K562 (cell line): Measurements from ENCODE around the gene ETDA. TPM values are rescaled to one million over a fixed set of nuclear protein-coding genes. Genes with fewer than 3 reads are reported as not detected.

Experiments
- ATAC-seq: fragments of 200-7000 bp; cut with Tn5 transposase; 3 replicates; pipeline ENCODE4 v1.9.1; 2020; ENCODE audit warnings: moderate library complexity
- BruUV-seq: library from RNA; stranded (reverse); fragments of 400-500 nt; replicated peaks from 2 replicates; lab custom pipeline; 2021; lab: Mats Ljungman, UMichigan
- CTCF ChIA-PET: fragments of 300-600 bp; formaldehyde crosslinking; extraction: SDS; loops from one replicate; lab custom pipeline; 2021; ENCODE audit warnings: low intra/inter-chr PET ratio; lab: Yijun Ruan, JAX
- POLR2A ChIA-PET: fragments of 300-600, 350-650 bp; sonication (Branson Sonifier 250); formaldehyde crosslinking; extraction: SDS; loops from one replicate; lab custom pipeline; 2021; ENCODE audit warnings: antibody characterized with exemption, inconsistent platforms; lab: Yijun Ruan, JAX
- DNase-seq, 4 experiments: peaks; one replicate each; pipeline versions ENCODE4 v3.0.0 to v3.0.0-alpha.2; 2011 to 2018; ENCODE audit warnings: low spot score in 3 of 4, mixed read lengths in 3 of 4; ENCODE audit errors: extremely low read depth in 1 of 4
- FAIRE-seq: peaks from 2 replicates; lab custom pipeline; 2011; peaks lifted over from hg19 to GRCh38; lab: Jason Lieb, UNC
- H2AFZ ChIP-seq: 2 replicates; pipeline ENCODE4 v1.6.0; 2011; ENCODE audit warnings: low read depth, low read length, control low read depth, inconsistent platforms
- H3K27ac ChIP-seq: fragments of 200-600 bp; 3 replicates; pipeline ENCODE4 v1.8.0; 2011; ENCODE audit warnings: low read depth, mild to moderate bottlenecking, control low read depth, inconsistent platforms, low read length, moderate library complexity, mixed read lengths; ENCODE audit errors: extremely low read depth
- H3K27me3 ChIP-seq, 2 experiments: fragments of 300-600 bp in 1 of 2; 2 replicates in 1 of 2; 3 replicates in 1 of 2; pipeline versions ENCODE4 v1.6.0 to v1.8.0; 2011; ENCODE audit warnings: inconsistent platforms in 2 of 2, low read length in 2 of 2, mild to moderate bottlenecking in 1 of 2, mixed read lengths in 1 of 2, moderate library complexity in 1 of 2; ENCODE audit not compliant: control insufficient read depth in 2 of 2, insufficient read depth in 2 of 2
- H3K36me3 ChIP-seq: fragments of 300-600 bp; 3 replicates; pipeline ENCODE4 v1.8.0; 2011; ENCODE audit warnings: mild to moderate bottlenecking, low read length, inconsistent platforms; ENCODE audit not compliant: control insufficient read depth, insufficient read depth
- H3K4me1 ChIP-seq, 2 experiments: fragments of 200-600 bp in 1 of 2; replicated peaks in 1 of 2; 2 replicates in 1 of 2; 3 replicates in 1 of 2; pipeline versions ENCODE4 v1.5.1 to v1.8.0; 2011; ENCODE audit warnings: inconsistent platforms in 2 of 2, low read length in 2 of 2, mild to moderate bottlenecking in 1 of 2, mixed read lengths in 1 of 2, moderate library complexity in 1 of 2; ENCODE audit not compliant: control insufficient read depth in 2 of 2, insufficient read depth in 2 of 2
- H3K4me2 ChIP-seq: 2 replicates; pipeline ENCODE4 v1.6.1; 2011; ENCODE audit warnings: low read length, control low read depth, inconsistent platforms, mixed read lengths; ENCODE audit not compliant: insufficient read depth
- H3K4me3 ChIP-seq: fragments of 200-600 bp; sonication (generic), shearing (Covaris generic); 2 replicates; pipeline ENCODE4 v1.5.1; 2016; ENCODE audit warnings: control low read depth, inconsistent platforms
- H3K79me2 ChIP-seq: fragments of 200-600 bp; 3 replicates; pipeline ENCODE4 v1.8.0; 2011; ENCODE audit warnings: low read length, inconsistent platforms; ENCODE audit not compliant: control insufficient read depth, insufficient read depth
- H3K9ac ChIP-seq, 2 experiments: 2 replicates each; pipeline versions ENCODE4 v1.6.0 to v1.6.1; 2011; ENCODE audit warnings: low read depth in 2 of 2, low read length in 2 of 2, control low read depth in 1 of 2, inconsistent platforms in 1 of 2, mild to moderate bottlenecking in 1 of 2, mixed read lengths in 1 of 2; ENCODE audit not compliant: insufficient read depth in 1 of 2
- H3K9me1 ChIP-seq: one replicate; pipeline ENCODE4 v1.6.0; 2011; ENCODE audit warnings: inconsistent platforms, mild to moderate bottlenecking, low read length, moderate library complexity; ENCODE audit not compliant: control insufficient read depth, insufficient read depth
- H3K9me3 ChIP-seq: replicated peaks from 2 replicates; pipeline ENCODE4 v1.5.1; 2011; ENCODE audit warnings: low read depth, low read length, inconsistent platforms; ENCODE audit not compliant: control insufficient read depth, insufficient read depth
- H4K20me1 ChIP-seq: replicated peaks from 2 replicates; pipeline ENCODE4 v1.6.1; 2011; ENCODE audit warnings: low read length, inconsistent platforms, mixed read lengths; ENCODE audit not compliant: control insufficient read depth, insufficient read depth
- BRD4 ChIP-seq: fragments of 200-600 bp; sonication (generic); IDR thresholded peaks from 2 replicates; pipeline ENCODE4 v1.6.1; 2017; ENCODE audit warnings: inconsistent platforms
- BRD9 ChIP-seq: fragments of 450-650 bp; IDR thresholded peaks from 2 replicates; pipeline ENCODE4 v1.6.1; 2018; ENCODE audit warnings: low read depth; ENCODE audit not compliant: partially characterized antibody
- GTF2F1 ChIP-seq: IDR thresholded peaks from 2 replicates; pipeline ENCODE4 v1.6.1; 2011; ENCODE audit warnings: low read depth, low read length, improper control_type of control experiment
- HINFP ChIP-seq: fragments of 450-650 bp; conservative IDR thresholded peaks from 2 replicates; pipeline ENCODE4 v1.6.1; 2016; ENCODE audit warnings: missing genetic modification characterization, low read depth, mild to moderate bottlenecking, control low read depth, missing compliant biosample characterization
- JUND ChIP-seq, 2 experiments: IDR thresholded peaks; 2 replicates in 1 of 2; 3 replicates in 1 of 2; pipeline ENCODE4 v1.6.1; 2011; ENCODE audit warnings: borderline replicate concordance in 2 of 2, low read depth in 2 of 2, low read length in 2 of 2, improper control_type of control experiment in 1 of 2, missing biosample characterization in 1 of 2, missing genetic modification characterization in 1 of 2, missing genetic modification reagents in 1 of 2
- MEF2A ChIP-seq: IDR thresholded peaks from 2 replicates; pipeline ENCODE4 v1.6.1; 2011; ENCODE audit warnings: low read depth, mild to moderate bottlenecking, low read length, moderate library complexity; ENCODE audit not compliant: control insufficient read depth
- MTA1 ChIP-seq: fragments of 450-650 bp; IDR thresholded peaks from 2 replicates; pipeline ENCODE4 v1.6.1; 2017; ENCODE audit warnings: borderline replicate concordance
- NCOA6 ChIP-seq: fragments of 450-650 bp; IDR thresholded peaks from 2 replicates; pipeline ENCODE4 v1.6.1; 2017; ENCODE audit warnings: mild to moderate bottlenecking
- RBM25 ChIP-seq: fragments of 200-400 bp; formaldehyde crosslinking; IDR thresholded peaks from 2 replicates; pipeline ENCODE4 v1.6.1; 2018; ENCODE audit warnings: low read length, low read depth, moderate library complexity; ENCODE audit not compliant: severe bottlenecking
- SFPQ ChIP-seq: fragments of 200-400 bp; formaldehyde crosslinking; IDR thresholded peaks from 2 replicates; pipeline ENCODE4 v1.6.1; 2017; ENCODE audit warnings: mild to moderate bottlenecking, low read depth, low read length, moderate library complexity
- SIN3B ChIP-seq: fragments of 450-650 bp; IDR thresholded peaks from 2 replicates; pipeline ENCODE4 v1.6.1; 2017; ENCODE audit warnings: low read depth, mild to moderate bottlenecking, moderate library complexity
- SNRNP70 ChIP-seq: fragments of 200-400 bp; formaldehyde crosslinking; optimal IDR thresholded peaks from 2 replicates; pipeline ENCODE3; 2017; ENCODE audit warnings: low read depth, low read length
- TAL1 ChIP-seq: fragments of 450-650 bp; IDR thresholded peaks from 2 replicates; pipeline ENCODE4 v1.6.1; 2016; ENCODE audit warnings: mild to moderate bottlenecking
- ZNF121 ChIP-seq: sonication (generic); formaldehyde crosslinking; conservative IDR thresholded peaks from 2 replicates; pipeline ENCODE4 v1.8.0; 2022; ENCODE audit warnings: missing genetic modification reagents
- ZNF274 ChIP-seq: IDR thresholded peaks from 2 replicates; pipeline ENCODE4 v1.6.1; 2011; ENCODE audit warnings: low read depth, mild to moderate bottlenecking, low read length, moderate library complexity, borderline replicate concordance
- ZNF518B ChIP-seq: fragments of 250-450 bp; sonication (Bioruptor Pico); IDR thresholded peaks from 2 replicates; pipeline ENCODE4 v1.5.0; 2021; ENCODE audit warnings: mild to moderate bottlenecking, moderate library complexity
- WGBS: fragments of 100-300 bp; shearing (Covaris generic); methylation state at CpG from one replicate; pipeline ENCODE4 v1.1.6; 2016; ENCODE audit warnings: low coverage, mixed read lengths; ENCODE audit not compliant: insufficient coverage; ENCODE audit errors: missing lambda C conversion rate; 5-methylcytosine and 5-hydroxymethylcytosine counted together
- in situ Hi-C: fragments of 300-500 bp; cut with MboI; formaldehyde crosslinking; loops from 4 replicates; pipeline ENCODE4 v1.15.0; 2018; ENCODE audit warnings: inconsistent platforms, mixed read lengths
- intact Hi-C: fragments of 100-400 bp; cut with micrococcal nuclease; formaldehyde crosslinking; loops from 2 replicates; pipeline ENCODE4 v1.14.2; 2022
- polyA plus RNA-seq, 8 experiments: library from polyadenylated mRNA; depleted of rRNA in 4 of 8; stranded (reverse) in 5 of 8; unstranded in 3 of 8; fragments of >200 nt; fragmentation: Nextera tagmentation in 2 of 8; fragmentation: Illumina TruSeq in 1 of 8; extraction: Ambion mirVana in 2 of 8; extraction: Trizol in 1 of 8; gene quantifications; 2 replicates each; pipeline versions ENCODE4 v1.2.1 to v1.2.3, GENCODE V29; 2011 to 2014; ENCODE audit warnings: inconsistent platforms in 1 of 8, missing spikeins in 1 of 8
- total RNA-seq, 7 experiments: library from RNA; depleted of rRNA in 6 of 7; stranded (reverse); fragments of >200 nt in 6 of 7; fragmentation: Illumina TruSeq in 2 of 7; extraction: Trizol in 2 of 7; gene quantifications; 2 replicates each; pipeline versions ENCODE4 v1.2.1 to v1.2.3, GENCODE V29; 2011 to 2021; ENCODE audit warnings: low replicate concordance in 1 of 7

Gene ETDA
- total and polyA plus RNA-seq, 9 of the 15 experiments (the other 6 are each of a cell fraction or from before 2014, with no cell fraction given) = not detected

GRCh38 chrX:135213200-135213844 lies 38.5 kb upstream of the ETDA start:
- Histone ChIP-seq H3K4me1 (no peaks in the 10 kb centered on the region), H3K9me3 (no peaks in the 10 kb centered on the region), H3K9ac (no peak overlapping the region), H3K9me1 (no peaks in the 10 kb centered on the region), H3K4me3 (no peak overlapping the region), H3K36me3 (no peaks in the 10 kb centered on the region), H3K79me2 (no peaks in the 10 kb centered on the region), H2AFZ (no peak overlapping the region), H3K4me2 (no peak overlapping the region), H3K27me3 (peaks cover 3 to 9% of the 10 kb centered on the region in 2 experiments; a peak in 2 of 5 replicates), H4K20me1 (no peaks in the 10 kb centered on the region), H3K27ac (no peak overlapping the region)
- in situ Hi-C loops (loop anchor here (25.0 kb wide), 1 partner anchor 101 kb away; the partner anchor contains the start of gene ETDB), intact Hi-C loops (no loop called here)
- FAIRE-seq = no peak
- BruUV-seq = no TSS peak
- no peak for DNase-seq
- POLR2A ChIA-PET = no interaction called here
- CTCF ChIA-PET = no interaction called here
- WGBS = 4% methylated on average over 8 of the region's 8 CpGs
- ATAC-seq = no peak
- TF ChIP-seq ZNF121 (CRISPR knock-in tag) (no peak), ZNF518B (CRISPR knock-in tag) (no peak), BRD9 (no peak), RBM25 (no peak), BRD4 (no peak), HINFP (tag) (no peak), SFPQ (no peak), TAL1 (no peak), ZNF274 (no peak), SNRNP70 (no peak), GTF2F1 (no peak), NCOA6 (no peak), SIN3B (no peak), JUND (IDR thresholded peaks at IDR 0.05; ENCODE audit: borderline replicate concordance, low read depth, low read length) (no peak), JUND (tag; IDR thresholded peaks at IDR 0.05; ENCODE audit: borderline replicate concordance, low read depth, low read length) (no peak), MEF2A (no peak), MTA1 (no peak)
